Kidney (tissue), 14 donors: ENCODE results near the gene GALNT9. TPM values are rescaled to one million over a fixed set of nuclear protein-coding genes. Genes with fewer than 3 reads are reported as not detected.

Experiments used
- DNase-seq, 5 donors: peaks; one replicate each; pipeline ENCODE4 v3.0.0-alpha.2; 2013 to 2020
- FAIRE-seq: peaks from 2 replicates; lab custom pipeline; 2012; peaks lifted over from hg19 to GRCh38; lab: Jason Lieb, UNC
- H3K27ac ChIP-seq, 2 donors: one replicate each; pipeline ENCODE4 v1.7.0; 2013; ENCODE audit warnings: low read depth in 2 of 2, low read length in 2 of 2, inconsistent platforms in 1 of 2
- H3K27me3 ChIP-seq: one replicate; pipeline ENCODE4 v1.7.1; 2013; ENCODE audit warnings: low read length, inconsistent platforms; ENCODE audit not compliant: control insufficient read depth, insufficient read depth
- H3K36me3 ChIP-seq, 3 donors: one replicate each; pipeline versions ENCODE4 v1.7.0 to v1.7.1; 2013; ENCODE audit warnings: low read length in 3 of 3, control low read depth in 1 of 3, inconsistent platforms in 1 of 3; ENCODE audit not compliant: insufficient read depth in 3 of 3, control insufficient read depth in 2 of 3
- H3K4me1 ChIP-seq, 3 donors: one replicate each; pipeline versions ENCODE4 v1.7.0 to v1.7.1; 2013; ENCODE audit warnings: low read length in 3 of 3, inconsistent platforms in 1 of 3, low read depth in 1 of 3; ENCODE audit not compliant: control insufficient read depth in 2 of 3, insufficient read depth in 2 of 3
- H3K4me3 ChIP-seq, 3 donors: one replicate each; pipeline versions ENCODE4 v1.7.0 to v1.8.1; 2013; ENCODE audit warnings: low read length in 3 of 3, control low read depth in 1 of 3, inconsistent platforms in 1 of 3
- H3K9ac ChIP-seq, 3 donors: one replicate each; pipeline versions ENCODE4 v1.7.0 to v1.7.1; 2013; ENCODE audit warnings: low read length in 3 of 3, control low read depth in 1 of 3, inconsistent platforms in 1 of 3
- H3K9me3 ChIP-seq, 3 donors: one replicate each; pipeline versions ENCODE4 v1.7.0 to v1.7.1; 2013; ENCODE audit warnings: low read length in 3 of 3, control low read depth in 1 of 3, inconsistent platforms in 1 of 3; ENCODE audit not compliant: control insufficient read depth in 2 of 3, insufficient read depth in 1 of 3
- CTCF ChIP-seq: IDR thresholded peaks from 3 replicates; pipeline ENCODE4 v1.5.1; 2012; ENCODE audit warnings: mild to moderate bottlenecking, moderate library complexity, borderline replicate concordance; ENCODE audit not compliant: insufficient read depth; ENCODE audit errors: extremely low read depth
- intact Hi-C: fragments of 100-400 bp; cut with DNase I; formaldehyde crosslinking; loops from one replicate; pipeline ENCODE4 v1.11.1; 2022
- polyA plus RNA-seq: library from polyadenylated mRNA; stranded (reverse); fragments of 350-450 nt; fragmentation: Illumina TruSeq; extraction: RNeasy Lipid Tissue Mini Kit (QIAGEN cat#74804); gene quantifications from one replicate; pipeline ENCODE4 v1.2.3, GENCODE V29; 2014; ENCODE audit warnings: low read depth, low replicate concordance; ENCODE audit not compliant: insufficient read depth
- total RNA-seq: library from RNA; stranded (reverse); fragmentation: NEBNext Ultra II Directional; extraction: Animal tissue kit (Norgen Biotek cat#: 25700); gene quantifications from one replicate; pipeline ENCODE4 v1.2.1, GENCODE V29; 2021
- donor health status: control.
- donor health status: control.
- donor health status: control.
- donor health status: control.
- donor health status: control.
- donor health status: DM: yes; HTN: yes; CAD: no.
- donor health status: Normal renal cell carcinoma (clear cell type).

GALNT9 gene
- total and polyA plus RNA-seq, 2 donors from 2014 or later: 4.8 to 20.7 TPM

- Histone ChIP-seq H3K27ac (no peak overlapping the region), H3K9ac (no peak overlapping the region), H3K27me3 (no peaks in the 10 kb centered on the region), H3K9me3 (peaks cover 0 to 11% (median 0%) of the 10 kb centered on the region in 3 donors), H3K4me3 (no peak overlapping the region), H3K4me1 (no peaks in the 10 kb centered on the region), H3K36me3 (no peaks in the 10 kb centered on the region)
- intact Hi-C loops: no loop called here
- FAIRE-seq (no peak), DNase-seq (peak in 4 of 5 donors; percentile 53 to 69 (median 57))
- TF ChIP-seq CTCF: no peak
These were observed 20.4 kb downstream of the GALNT9 start for GRCh38 chr12:132308853-132309595.

- no peak for TF ChIP-seq CTCF
- H3K9me3 ChIP-seq: peaks cover 0 to 11% (median 0%) of the 10 kb centered on the region in 3 donors
- H3K27me3 ChIP-seq: no peaks in the 10 kb centered on the region
- peak in 1 of 5 donors; percentile 70 for DNase-seq
- H3K27ac ChIP-seq: no peak overlapping the region
- H3K4me3 ChIP-seq: no peak overlapping the region
- no peaks in the 10 kb centered on the region for H3K4me1 ChIP-seq
- no peaks in the 10 kb centered on the region for H3K36me3 ChIP-seq
- no peak for FAIRE-seq
- intact Hi-C loops: no loop called here
- H3K9ac ChIP-seq: no peak overlapping the region
These were observed 21.2 kb downstream of the GALNT9 start for GRCh38 chr12:132307976-132308852.

- Histone ChIP-seq H3K27me3 (no peaks in the 10 kb centered on the region), H3K4me1 (no peaks in the 10 kb centered on the region), H3K27ac (no peak overlapping the region), H3K4me3 (no peak overlapping the region), H3K9ac (no peak overlapping the region), H3K9me3 (peaks cover 0 to 7% (median 0%) of the 10 kb centered on the region in 3 donors), H3K36me3 (no peaks in the 10 kb centered on the region)
- intact Hi-C loops: no loop called here
- no peak for FAIRE-seq
- DNase-seq: peak in 1 of 5 donors; percentile 29
- no peak for TF ChIP-seq CTCF
These were observed 22.6 kb downstream of the GALNT9 start for GRCh38 chr12:132306885-132307191.
